Measurements from ENCODE around the gene ENTR1.
A peak's percentile ranks its signal among the peaks of the same experiment; 100 is the strongest.

ENTR1 gene

DNA sequence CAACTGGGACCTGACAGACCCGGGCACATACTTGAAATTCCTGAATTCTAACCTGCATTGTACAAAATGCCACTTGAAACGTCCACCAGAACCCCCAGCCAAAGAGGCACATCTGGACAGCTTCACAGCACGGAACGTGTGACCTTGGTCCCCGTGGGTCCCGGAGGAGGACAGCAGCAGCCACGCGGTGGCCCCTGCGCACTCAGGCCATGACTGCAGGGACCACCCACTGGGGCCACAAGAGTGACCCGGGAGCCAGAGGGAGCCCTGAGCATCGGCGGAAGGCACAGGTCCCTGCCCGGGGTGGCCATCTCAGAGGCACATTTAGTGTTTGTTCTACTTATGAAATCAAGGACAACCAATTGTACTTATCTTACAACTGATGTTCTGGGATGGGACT lies 8.3 kb downstream of the ENTR1 start:
- H3K4me1 ChIP-seq = peaks cover 9% of the 10 kb centered on the region; the same call in 1 of the 2 replicates
- DNase-seq (ENCODE audit: low spot score in 2 of 2) = no peak
- H3K4me3 ChIP-seq = no peak overlapping the region
- H3K36me3 ChIP-seq (replicated peaks) = peaks cover 56% of the 10 kb centered on the region
- no peaks in the 10 kb centered on the region for H3K9me3 ChIP-seq
- in situ Hi-C loops (cut with MboI; ENCODE audit: low sequenced_read_pairs) = no loop called here
- no peaks in the 10 kb centered on the region for H3K27me3 ChIP-seq (ENCODE audit: low read depth)

DNA sequence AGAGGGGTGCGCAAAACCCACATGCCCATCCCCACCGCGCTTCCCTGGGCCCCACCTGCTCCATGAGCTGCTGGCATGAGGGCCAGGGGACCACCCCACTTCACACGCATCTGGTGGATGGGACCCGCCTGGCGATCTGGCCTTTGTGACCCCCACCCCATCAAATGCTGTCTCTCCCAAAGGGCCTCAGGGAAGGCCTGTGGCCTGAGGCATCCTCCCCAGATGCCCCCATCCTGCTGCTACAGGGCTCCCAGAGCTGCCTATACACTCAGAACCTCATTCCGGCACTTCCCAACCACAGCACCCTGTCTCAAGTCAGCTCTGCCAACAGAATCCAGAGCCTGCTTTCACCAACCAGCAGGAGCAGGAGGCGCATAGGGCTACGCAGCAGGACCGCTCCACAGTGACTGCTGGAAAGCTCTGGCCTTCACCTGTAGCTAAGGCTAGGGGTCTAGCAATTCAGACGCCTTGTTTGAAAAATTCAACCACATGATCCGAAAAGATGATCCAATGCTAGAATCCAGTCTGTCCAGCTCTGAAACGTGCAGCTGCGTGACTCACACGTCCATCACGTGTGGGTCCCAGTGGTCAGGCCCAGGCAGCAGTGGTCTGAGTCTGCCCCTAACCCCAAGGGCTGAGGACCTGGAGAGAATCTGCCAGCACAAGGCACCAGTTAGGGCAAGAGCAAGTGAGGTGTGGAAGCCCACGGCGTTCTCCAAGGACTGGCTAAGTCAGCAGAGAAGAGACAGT lies 9.1 kb downstream of the ENTR1 start:
- Histone ChIP-seq H3K4me1 (peaks cover 9% of the 10 kb centered on the region; the same call in 1 of the 2 replicates), H3K36me3 (replicated peaks) (peaks cover 56% of the 10 kb centered on the region), H3K4me3 (no peak overlapping the region), H3K9me3 (no peaks in the 10 kb centered on the region), H3K27me3 (ENCODE audit: low read depth) (no peaks in the 10 kb centered on the region)
- in situ Hi-C loops (cut with MboI; ENCODE audit: low sequenced_read_pairs) = no loop called here
- DNase-seq (ENCODE audit: low spot score in 2 of 2) = no peak

DNA sequence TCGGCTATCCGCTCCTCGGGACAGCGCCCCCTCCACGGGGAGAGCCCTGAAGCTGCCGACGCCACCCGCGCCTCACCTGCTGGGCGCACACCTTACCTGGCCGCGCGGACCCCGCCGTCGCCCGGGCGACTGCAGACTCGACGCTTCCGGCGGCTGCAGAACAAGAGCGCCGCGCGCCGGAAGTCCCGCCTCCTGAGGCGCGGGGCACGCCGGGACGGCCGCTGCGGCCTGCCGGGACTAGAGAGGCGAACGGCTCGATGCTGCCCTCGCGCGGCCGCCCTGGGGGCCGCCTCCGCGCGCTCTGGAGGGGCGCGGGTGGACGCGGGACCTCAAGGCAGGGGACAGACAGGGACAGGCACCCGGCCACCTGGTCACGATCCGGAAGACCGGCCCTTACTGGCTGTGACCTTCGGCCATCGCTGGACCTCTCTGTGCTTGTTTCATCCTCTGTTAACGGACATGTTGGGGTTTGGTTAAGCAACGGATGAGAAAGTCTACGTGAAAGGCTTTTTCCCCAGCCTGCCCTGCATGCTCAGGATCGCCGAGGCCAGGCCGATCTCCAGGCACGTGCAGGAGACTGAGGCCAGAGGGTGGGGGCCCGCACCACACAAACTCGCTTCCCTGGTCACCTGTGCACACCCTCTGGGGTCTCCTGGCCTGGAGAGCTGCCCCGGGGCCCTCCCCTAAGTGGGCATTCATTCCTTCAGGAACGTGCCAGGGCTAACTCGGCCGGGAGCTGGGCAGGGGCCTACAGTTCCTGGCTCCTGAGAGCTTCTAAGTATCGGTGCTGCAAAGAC lies 10.2 kb downstream of the ENTR1 start, which contains the start of gene SNAPC4:
Gene SNAPC4 (minus strand): TSS at position 133 of the 797 bp plus-strand sequence. CDS start 1,742 bp downstream, outside the sequence.
- Histone ChIP-seq H3K36me3 (replicated peaks) (peaks cover 56% of the 10 kb centered on the region), H3K9me3 (no peaks in the 10 kb centered on the region), H3K4me1 (peaks cover 9% of the 10 kb centered on the region; the same call in 1 of the 2 replicates), H3K27me3 (ENCODE audit: low read depth) (no peaks in the 10 kb centered on the region), H3K4me3 (peak within 1 kb of the TSS; percentile 82)
- in situ Hi-C loops (cut with MboI; ENCODE audit: low sequenced_read_pairs) = no loop called here
- DNase-seq (ENCODE audit: low spot score in 2 of 2) = peak; percentile 80 to 91

DNA sequence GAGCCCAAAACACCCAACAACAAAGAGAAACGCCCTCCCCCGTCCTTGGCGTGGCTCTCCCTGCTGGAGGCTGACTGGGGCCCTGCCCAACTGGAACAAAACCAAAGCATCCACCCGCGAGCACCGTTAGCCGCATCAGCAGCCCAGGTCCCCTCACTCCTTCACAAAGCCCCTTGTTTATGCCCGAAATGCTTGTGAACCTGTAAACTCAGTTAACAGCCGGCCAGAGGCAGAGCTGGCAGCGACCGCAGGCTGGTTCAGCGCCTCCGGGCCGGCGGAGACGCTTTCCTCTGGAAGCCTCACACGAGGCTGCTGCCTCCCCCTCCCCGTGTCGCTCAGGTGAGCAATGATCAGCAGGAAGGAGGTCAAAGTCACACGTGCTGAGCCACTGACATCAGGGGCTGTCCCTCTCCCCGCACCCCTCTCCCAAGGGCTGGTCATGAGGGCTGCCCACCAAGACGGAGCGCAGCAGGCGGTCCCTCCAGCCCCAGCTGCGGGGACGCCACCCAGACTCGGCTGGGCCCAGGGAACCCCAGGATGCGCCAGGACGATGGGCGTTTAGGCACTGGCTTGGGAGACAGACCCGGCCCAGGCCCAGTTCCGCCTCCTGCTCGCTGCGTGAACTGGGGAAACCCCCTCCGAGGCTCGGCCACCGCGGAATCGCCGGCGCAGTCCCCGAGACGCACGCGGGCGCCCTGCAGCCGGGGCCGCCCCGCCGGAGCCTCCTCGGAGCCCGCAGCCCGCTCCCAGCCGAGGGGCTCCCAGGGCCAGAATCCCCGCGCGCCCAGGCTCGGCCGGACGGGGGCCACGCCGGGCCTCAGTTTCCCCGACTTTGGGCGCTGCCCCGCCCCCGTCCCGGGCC lies 11.0 kb downstream of the ENTR1 start:
- DNase-seq (ENCODE audit: low spot score in 2 of 2) = peak in 1 of 2 experiments; percentile 36
- H3K4me3 ChIP-seq = peak overlapping the region; percentile 82
- H3K4me1 ChIP-seq = peaks cover 9% of the 10 kb centered on the region; the same call in 1 of the 2 replicates
- in situ Hi-C loops (cut with MboI; ENCODE audit: low sequenced_read_pairs) = no loop called here
- H3K27me3 ChIP-seq (ENCODE audit: low read depth) = no peaks in the 10 kb centered on the region
- H3K9me3 ChIP-seq = no peaks in the 10 kb centered on the region
- peaks cover 56% of the 10 kb centered on the region for H3K36me3 ChIP-seq (replicated peaks)

DNA sequence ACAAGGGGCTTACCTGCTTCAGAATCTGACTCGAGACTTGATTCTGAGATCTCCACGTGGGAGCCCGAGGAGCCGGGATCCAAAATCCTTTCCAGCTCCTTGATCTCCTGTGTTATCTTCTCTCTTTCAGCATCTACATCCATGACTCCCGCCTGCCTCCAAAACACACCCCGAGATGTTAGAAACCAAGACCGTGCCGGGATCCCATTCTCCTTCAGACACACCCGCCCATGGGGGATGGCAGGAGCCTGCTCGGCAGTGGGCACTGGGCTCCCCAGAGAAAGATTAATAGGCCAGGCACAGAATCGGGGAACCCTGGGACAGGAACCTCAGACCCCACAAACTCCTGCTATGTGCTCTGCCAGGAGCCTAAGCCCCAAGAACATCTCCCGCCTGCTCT lies 12.1 kb downstream of the ENTR1 start:
- Histone ChIP-seq H3K4me3 (peak overlapping the region; percentile 82), H3K36me3 (replicated peaks) (peaks cover 58% of the 10 kb centered on the region)
- in situ Hi-C loops (cut with MboI; ENCODE audit: low sequenced_read_pairs) = no loop called here

DNA sequence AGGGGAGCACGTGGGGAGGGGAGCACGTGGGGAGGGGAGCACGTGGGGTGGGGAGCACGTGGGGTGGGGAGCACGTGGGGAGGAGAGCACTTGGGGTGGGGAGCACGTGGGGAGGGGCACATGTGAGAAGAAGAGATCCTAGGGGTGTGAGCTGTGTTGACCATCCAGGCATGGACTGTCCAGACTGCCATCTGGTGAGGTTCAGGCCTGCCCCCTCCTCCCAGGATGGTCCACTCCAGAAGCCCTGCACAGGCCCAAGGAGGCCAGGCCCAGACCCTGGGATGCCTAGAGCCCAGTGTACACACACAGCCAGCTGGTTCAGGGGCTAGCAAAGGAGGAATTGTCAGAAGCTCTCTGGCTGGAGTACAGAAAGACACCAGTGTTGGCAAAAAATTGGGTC lies 12.8 kb downstream of the ENTR1 start:
- H3K4me1 ChIP-seq = peaks cover 9% of the 10 kb centered on the region; the same call in 1 of the 2 replicates
- H3K27me3 ChIP-seq (ENCODE audit: low read depth) = no peaks in the 10 kb centered on the region
- no peak for DNase-seq (ENCODE audit: low spot score in 2 of 2)
- in situ Hi-C loops (cut with MboI; ENCODE audit: low sequenced_read_pairs) = no loop called here
- peaks cover 65% of the 10 kb centered on the region for H3K36me3 ChIP-seq (replicated peaks)
- H3K9me3 ChIP-seq = no peaks in the 10 kb centered on the region
- H3K4me3 ChIP-seq = no peak overlapping the region

More for the DNA sequence above, 12.1 kb downstream of the ENTR1 start:
- H3K27me3 ChIP-seq (ENCODE audit: low read depth) = no peaks in the 10 kb centered on the region
- no peak for DNase-seq (ENCODE audit: low spot score in 2 of 2)
- no peaks in the 10 kb centered on the region for H3K9me3 ChIP-seq
- peaks cover 9% of the 10 kb centered on the region; the same call in 1 of the 2 replicates for H3K4me1 ChIP-seq

DNA sequence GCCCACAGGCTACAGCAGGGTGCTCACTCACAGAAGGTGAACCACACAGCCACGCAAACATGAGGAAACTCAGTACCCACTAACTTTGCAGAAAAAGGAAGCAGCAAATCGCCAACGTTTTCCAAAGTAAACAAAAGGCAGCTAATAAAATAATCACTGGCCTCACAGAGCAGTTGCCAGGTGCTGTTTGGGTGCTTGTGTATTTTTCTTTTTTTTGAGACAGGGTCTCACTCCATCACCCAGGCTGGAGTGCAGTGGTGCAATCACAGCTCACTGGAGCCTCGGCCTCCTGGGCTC lies 14.2 kb downstream of the ENTR1 start:
- Histone ChIP-seq H3K36me3 (replicated peaks) (peaks cover 72% of the 10 kb centered on the region), H3K4me3 (no peak overlapping the region), H3K27me3 (ENCODE audit: low read depth) (no peaks in the 10 kb centered on the region), H3K9me3 (no peaks in the 10 kb centered on the region), H3K4me1 (peaks cover 9% of the 10 kb centered on the region; the same call in 1 of the 2 replicates)
- no peak for DNase-seq (ENCODE audit: low spot score in 2 of 2)
- in situ Hi-C loops (cut with MboI; ENCODE audit: low sequenced_read_pairs) = no loop called here

DNA sequence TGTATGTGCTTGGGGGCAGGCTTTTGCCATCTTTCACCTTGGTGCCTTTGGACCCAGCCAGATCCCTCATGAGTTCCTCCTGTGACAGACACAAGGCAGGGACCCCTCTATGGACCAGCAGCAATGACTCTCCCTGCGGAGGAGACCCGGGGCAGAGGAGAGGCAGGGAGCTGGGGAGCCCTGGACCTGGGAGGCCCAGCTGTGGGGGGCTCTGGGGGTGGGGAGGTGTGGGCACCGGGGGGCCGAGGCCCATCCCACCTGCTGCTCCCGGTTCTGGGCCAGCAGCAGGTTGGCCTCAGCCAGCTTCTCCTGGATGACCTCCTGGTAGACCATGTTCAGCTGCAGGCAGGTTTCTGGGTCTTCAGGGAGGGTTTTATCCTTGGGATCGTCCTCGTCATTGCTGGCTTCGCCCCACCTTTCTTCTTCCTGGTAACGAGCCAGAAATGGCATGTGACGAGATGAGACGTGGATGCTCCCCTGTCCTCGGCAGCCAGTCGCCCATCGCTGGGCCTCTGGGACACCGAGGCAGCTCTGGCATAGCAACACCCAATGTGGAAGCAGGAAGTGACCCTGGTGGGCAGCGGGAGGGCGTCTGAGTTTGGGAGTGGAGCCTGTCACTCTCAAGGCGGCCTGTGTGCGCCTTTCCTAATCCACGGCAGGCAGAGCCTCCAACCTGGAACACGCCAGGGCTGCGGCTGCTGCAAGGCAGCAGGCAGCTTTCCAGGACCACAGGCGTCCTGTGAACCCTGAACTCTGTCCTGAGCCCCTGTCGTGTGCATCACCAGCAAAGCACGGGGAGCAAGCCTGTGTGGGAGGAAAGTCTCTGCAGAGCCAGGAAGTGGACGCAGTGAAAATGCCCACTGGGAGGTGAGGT lies 14.8 kb downstream of the ENTR1 start:
- H3K36me3 ChIP-seq (replicated peaks) = peaks cover 76% of the 10 kb centered on the region
- H3K4me3 ChIP-seq = no peak overlapping the region
- H3K9me3 ChIP-seq = no peaks in the 10 kb centered on the region
- in situ Hi-C loops (cut with MboI; ENCODE audit: low sequenced_read_pairs) = no loop called here
- no peaks in the 10 kb centered on the region for H3K27me3 ChIP-seq (ENCODE audit: low read depth)
- no peak for DNase-seq (ENCODE audit: low spot score in 2 of 2)
- peaks cover 9% of the 10 kb centered on the region; the same call in 1 of the 2 replicates for H3K4me1 ChIP-seq

DNA sequence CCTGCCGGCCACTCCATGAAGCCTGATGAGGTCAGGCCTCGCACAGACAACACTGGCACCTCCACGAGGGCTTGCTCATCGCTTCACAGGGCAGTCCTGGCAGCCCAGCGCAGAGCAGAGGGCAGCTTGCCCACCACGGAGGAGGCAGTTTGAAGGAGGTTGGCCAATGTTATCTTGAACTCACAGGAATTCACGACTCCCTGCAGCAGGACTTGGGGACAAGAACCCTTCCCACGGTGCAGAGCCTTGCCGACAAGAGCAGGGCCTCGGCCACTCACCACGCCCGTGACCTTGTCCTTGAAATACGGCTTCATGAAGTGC lies 15.4 kb downstream of the ENTR1 start:
- Histone ChIP-seq H3K9me3 (no peaks in the 10 kb centered on the region), H3K4me3 (no peak overlapping the region), H3K4me1 (peaks cover 5% of the 10 kb centered on the region; the same call in 1 of the 2 replicates), H3K36me3 (replicated peaks) (peaks cover 78% of the 10 kb centered on the region), H3K27me3 (ENCODE audit: low read depth) (no peaks in the 10 kb centered on the region)
- DNase-seq (ENCODE audit: low spot score in 2 of 2) = no peak
- in situ Hi-C loops (cut with MboI; ENCODE audit: low sequenced_read_pairs) = no loop called here

DNA sequence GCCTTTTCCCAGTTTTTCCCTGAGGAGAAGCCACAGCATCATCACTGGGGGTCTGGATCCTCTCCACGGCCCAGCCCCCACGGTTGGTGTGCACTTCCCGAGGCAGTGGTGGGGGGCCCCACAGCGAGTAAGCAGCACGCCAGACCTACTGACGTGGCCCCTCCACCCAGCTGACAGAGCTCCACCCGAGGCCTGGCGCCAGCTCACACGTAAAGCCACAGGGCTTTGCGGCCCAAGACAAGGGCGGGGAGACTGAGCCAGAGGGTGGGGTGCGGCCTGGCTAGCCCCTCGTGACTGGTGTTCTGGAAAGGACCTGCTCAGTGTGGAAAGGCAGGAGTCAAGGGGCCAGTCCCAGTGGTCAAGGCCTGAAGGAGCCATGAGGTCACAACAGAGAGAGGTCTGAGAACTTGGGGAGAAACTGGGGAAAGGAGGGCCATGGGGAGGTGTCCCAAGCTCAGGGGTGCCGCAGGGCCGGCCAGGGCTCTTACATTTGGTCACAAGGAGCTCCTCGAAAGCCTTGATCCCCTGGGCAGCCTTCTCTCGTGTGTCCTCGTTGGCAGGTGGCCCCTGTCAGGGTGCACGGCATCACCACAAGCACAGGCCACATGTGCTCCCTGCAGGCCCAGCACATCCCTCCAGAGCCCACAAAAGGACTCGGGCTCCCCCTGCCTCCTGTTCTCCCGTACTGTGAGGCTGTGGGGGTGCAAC lies 15.9 kb downstream of the ENTR1 start:
- no peaks in the 10 kb centered on the region for H3K27me3 ChIP-seq (ENCODE audit: low read depth)
- no peak overlapping the region for H3K4me3 ChIP-seq
- H3K9me3 ChIP-seq = no peaks in the 10 kb centered on the region
- DNase-seq (ENCODE audit: low spot score in 2 of 2) = no peak
- in situ Hi-C loops (cut with MboI; ENCODE audit: low sequenced_read_pairs) = no loop called here
- H3K36me3 ChIP-seq (replicated peaks) = peaks cover 83% of the 10 kb centered on the region
- peaks cover 5% of the 10 kb centered on the region; the same call in 1 of the 2 replicates for H3K4me1 ChIP-seq

DNA sequence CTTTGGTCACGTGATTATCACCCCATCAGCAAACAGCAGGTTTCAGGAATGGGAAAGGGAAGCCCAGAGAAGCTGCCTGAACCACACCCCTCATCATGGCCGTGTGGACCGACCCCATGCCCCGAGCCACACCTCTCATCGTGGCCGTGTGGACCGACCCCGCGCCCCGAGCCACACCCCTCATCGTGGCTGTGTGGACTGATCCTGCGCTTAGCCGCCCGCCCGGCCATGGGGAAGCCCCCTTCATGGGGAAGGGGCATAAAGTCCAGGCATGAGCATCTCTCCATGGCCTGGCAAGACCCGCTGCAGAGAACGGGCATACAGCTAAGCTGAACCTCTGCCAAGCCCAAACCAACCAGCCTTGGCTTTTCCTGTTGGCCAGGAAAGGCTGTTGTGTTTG lies 16.9 kb downstream of the ENTR1 start:
- DNase-seq (ENCODE audit: low spot score in 2 of 2) = no peak
- Histone ChIP-seq H3K4me3 (no peak overlapping the region), H3K4me1 (peaks cover 2% of the 10 kb centered on the region; the same call in 1 of the 2 replicates), H3K27me3 (ENCODE audit: low read depth) (no peaks in the 10 kb centered on the region), H3K36me3 (replicated peaks) (peaks cover 90% of the 10 kb centered on the region), H3K9me3 (no peaks in the 10 kb centered on the region)
- in situ Hi-C loops (cut with MboI; ENCODE audit: low sequenced_read_pairs) = no loop called here

Measured in HAP-1 (cell line).